ENCODE measurements around the gene CD34.

DNA sequence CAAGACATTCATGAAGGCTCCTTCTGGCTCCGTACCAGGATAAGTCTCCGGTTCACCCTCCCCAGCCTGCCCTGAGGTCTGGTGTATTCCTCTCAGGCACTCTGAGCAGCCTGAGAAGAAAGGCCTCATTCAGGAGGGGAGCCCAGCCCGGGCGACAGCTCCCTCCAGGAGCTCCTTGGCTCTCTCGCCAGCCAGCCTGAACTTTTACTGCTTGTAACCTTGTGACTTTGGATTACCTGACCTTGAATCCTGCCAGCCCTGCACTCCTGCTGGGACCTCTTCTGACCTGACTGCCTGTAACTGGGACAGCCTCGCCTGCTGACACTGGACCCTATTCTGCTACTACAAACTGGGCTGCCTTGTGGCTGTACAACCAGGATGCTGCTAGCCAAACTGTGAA is 65.8 kb downstream of the CD34 start:
- TF ChIP-seq, protein P1, sequence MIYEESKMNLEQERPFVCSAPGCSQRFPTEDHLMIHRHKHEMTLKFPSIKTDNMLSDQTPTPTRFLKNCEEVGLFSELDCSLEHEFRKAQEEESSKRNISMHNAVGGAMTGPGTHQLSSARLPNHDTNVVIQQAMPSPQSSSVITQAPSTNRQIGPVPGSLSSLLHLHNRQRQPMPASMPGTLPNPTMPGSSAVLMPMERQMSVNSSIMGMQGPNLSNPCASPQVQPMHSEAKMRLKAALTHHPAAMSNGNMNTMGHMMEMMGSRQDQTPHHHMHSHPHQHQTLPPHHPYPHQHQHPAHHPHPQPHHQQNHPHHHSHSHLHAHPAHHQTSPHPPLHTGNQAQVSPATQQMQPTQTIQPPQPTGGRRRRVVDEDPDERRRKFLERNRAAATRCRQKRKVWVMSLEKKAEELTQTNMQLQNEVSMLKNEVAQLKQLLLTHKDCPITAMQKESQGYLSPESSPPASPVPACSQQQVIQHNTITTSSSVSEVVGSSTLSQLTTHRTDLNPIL (CRISPR knock-in tag; IDR thresholded peaks at IDR 0.05; ENCODE audit: low read depth) = no peak
- TF ChIP-seq, protein P2, sequence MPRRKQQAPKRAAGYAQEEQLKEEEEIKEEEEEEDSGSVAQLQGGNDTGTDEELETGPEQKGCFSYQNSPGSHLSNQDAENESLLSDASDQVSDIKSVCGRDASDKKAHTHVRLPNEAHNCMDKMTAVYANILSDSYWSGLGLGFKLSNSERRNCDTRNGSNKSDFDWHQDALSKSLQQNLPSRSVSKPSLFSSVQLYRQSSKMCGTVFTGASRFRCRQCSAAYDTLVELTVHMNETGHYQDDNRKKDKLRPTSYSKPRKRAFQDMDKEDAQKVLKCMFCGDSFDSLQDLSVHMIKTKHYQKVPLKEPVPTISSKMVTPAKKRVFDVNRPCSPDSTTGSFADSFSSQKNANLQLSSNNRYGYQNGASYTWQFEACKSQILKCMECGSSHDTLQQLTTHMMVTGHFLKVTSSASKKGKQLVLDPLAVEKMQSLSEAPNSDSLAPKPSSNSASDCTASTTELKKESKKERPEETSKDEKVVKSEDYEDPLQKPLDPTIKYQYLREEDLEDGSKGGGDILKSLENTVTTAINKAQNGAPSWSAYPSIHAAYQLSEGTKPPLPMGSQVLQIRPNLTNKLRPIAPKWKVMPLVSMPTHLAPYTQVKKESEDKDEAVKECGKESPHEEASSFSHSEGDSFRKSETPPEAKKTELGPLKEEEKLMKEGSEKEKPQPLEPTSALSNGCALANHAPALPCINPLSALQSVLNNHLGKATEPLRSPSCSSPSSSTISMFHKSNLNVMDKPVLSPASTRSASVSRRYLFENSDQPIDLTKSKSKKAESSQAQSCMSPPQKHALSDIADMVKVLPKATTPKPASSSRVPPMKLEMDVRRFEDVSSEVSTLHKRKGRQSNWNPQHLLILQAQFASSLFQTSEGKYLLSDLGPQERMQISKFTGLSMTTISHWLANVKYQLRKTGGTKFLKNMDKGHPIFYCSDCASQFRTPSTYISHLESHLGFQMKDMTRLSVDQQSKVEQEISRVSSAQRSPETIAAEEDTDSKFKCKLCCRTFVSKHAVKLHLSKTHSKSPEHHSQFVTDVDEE (CRISPR knock-in tag; IDR thresholded peaks at IDR 0.05) = no peak
- TF ChIP-seq, protein P3, sequence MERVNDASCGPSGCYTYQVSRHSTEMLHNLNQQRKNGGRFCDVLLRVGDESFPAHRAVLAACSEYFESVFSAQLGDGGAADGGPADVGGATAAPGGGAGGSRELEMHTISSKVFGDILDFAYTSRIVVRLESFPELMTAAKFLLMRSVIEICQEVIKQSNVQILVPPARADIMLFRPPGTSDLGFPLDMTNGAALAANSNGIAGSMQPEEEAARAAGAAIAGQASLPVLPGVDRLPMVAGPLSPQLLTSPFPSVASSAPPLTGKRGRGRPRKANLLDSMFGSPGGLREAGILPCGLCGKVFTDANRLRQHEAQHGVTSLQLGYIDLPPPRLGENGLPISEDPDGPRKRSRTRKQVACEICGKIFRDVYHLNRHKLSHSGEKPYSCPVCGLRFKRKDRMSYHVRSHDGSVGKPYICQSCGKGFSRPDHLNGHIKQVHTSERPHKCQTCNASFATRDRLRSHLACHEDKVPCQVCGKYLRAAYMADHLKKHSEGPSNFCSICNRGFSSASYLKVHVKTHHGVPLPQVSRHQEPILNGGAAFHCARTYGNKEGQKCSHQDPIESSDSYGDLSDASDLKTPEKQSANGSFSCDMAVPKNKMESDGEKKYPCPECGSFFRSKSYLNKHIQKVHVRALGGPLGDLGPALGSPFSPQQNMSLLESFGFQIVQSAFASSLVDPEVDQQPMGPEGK (CRISPR knock-in tag; IDR thresholded peaks at IDR 0.05; ENCODE audit: borderline replicate concordance) = no peak
- no peak for TF ChIP-seq ZC3H10 (CRISPR knock-in tag; IDR thresholded peaks at IDR 0.05)
- TF ChIP-seq ARNTL (CRISPR knock-in tag; IDR thresholded peaks at IDR 0.05; ENCODE audit: borderline replicate concordance, low read depth) = no peak
- TF ChIP-seq BACH2 (CRISPR knock-in tag; IDR thresholded peaks at IDR 0.05; ENCODE audit: borderline replicate concordance) = no peak

Data from SK-N-SH treated with all-trans-retinoic acid at 6 μM for 48 hours (cell line).